ENCODE measurements around the gene MTR.
"Not testable (repeated sequence)": the region's sequence is repeated elsewhere in the genome, so short reads cannot be mapped to it uniquely, and the experiment has no call there.

MTR gene

GRCh38 chr1:236854605-236854983, 59.5 kb downstream of the MTR start:
- no peak for TF ChIP-seq CTCF (IDR thresholded peaks at IDR 0.05)
- H3K27ac ChIP-seq = peak overlapping the region in 1 of 2 donors; percentile 29
- intact Hi-C loops (cut with DNase I; ENCODE audit: low total_unique reads) = no loop called here

GRCh38 chr1:236856649-236857048, 61.6 kb downstream of the MTR start:
- intact Hi-C loops (cut with DNase I; ENCODE audit: low total_unique reads); DNase-seq; H3K27me3 ChIP-seq; H3K4me3 ChIP-seq; H3K9me3 ChIP-seq; H3K27ac ChIP-seq: not testable (repeated sequence)
- Histone ChIP-seq H3K36me3 (peaks cover 11 to 75% (median 67%) of the 10 kb centered on the region in 3 donors), H3K4me1 (peaks cover 0 to 11% (median 2%) of the 10 kb centered on the region in 4 donors)

More at GRCh38 chr1:236854605-236854983, 59.5 kb downstream of the MTR start:
- no peaks in the 10 kb centered on the region for H3K27me3 ChIP-seq
- no peak for DNase-seq
- H3K4me3 ChIP-seq = no peak overlapping the region
- no peaks in the 10 kb centered on the region for H3K9me3 ChIP-seq
- peaks cover 22 to 69% (median 57%) of the 10 kb centered on the region in 3 donors for H3K36me3 ChIP-seq
- H3K4me1 ChIP-seq = peaks cover 0 to 10% (median 2%) of the 10 kb centered on the region in 4 donors

- Histone ChIP-seq H3K4me3 (no peak overlapping the region), H3K27me3 (no peaks in the 10 kb centered on the region), H3K27ac (no peak overlapping the region), H3K36me3 (peaks cover 2 to 75% (median 61%) of the 10 kb centered on the region in 3 donors), H3K4me1 (peaks cover 0 to 26% (median 11%) of the 10 kb centered on the region in 4 donors), H3K9me3 (no peaks in the 10 kb centered on the region)
- intact Hi-C loops (cut with DNase I; ENCODE audit: low total_unique reads) = no loop called here
- DNase-seq = no peak
- TF ChIP-seq CTCF (IDR thresholded peaks at IDR 0.05) = no peak
Measured at GRCh38 chr1:236858165-236858564, 63.1 kb downstream of the MTR start.

- intact Hi-C loops (cut with DNase I; ENCODE audit: low total_unique reads) = no loop called here
Measured at GRCh38 chr1:236860101-236860500, 65.0 kb downstream of the MTR start.

GRCh38 chr1:236860674-236861073, 65.6 kb downstream of the MTR start:
- TF ChIP-seq CTCF (IDR thresholded peaks at IDR 0.05) = no peak
- Histone ChIP-seq H3K27me3 (no peaks in the 10 kb centered on the region), H3K27ac (no peak overlapping the region), H3K36me3 (peaks cover 15 to 80% (median 59%) of the 10 kb centered on the region in 3 donors), H3K4me3 (no peak overlapping the region), H3K4me1 (peaks cover 0 to 29% (median 11%) of the 10 kb centered on the region in 4 donors), H3K9me3 (no peaks in the 10 kb centered on the region)
- no peak for DNase-seq
- intact Hi-C loops (cut with DNase I; ENCODE audit: low total_unique reads) = no loop called here

More at GRCh38 chr1:236860101-236860500, 65.0 kb downstream of the MTR start:
- DNase-seq = no peak
- H3K4me1 ChIP-seq = peaks cover 0 to 26% (median 11%) of the 10 kb centered on the region in 4 donors
- no peaks in the 10 kb centered on the region for H3K27me3 ChIP-seq
- H3K4me3 ChIP-seq = no peak overlapping the region
- no peak overlapping the region for H3K27ac ChIP-seq
- peaks cover 15 to 81% (median 65%) of the 10 kb centered on the region in 3 donors for H3K36me3 ChIP-seq
- TF ChIP-seq CTCF (IDR thresholded peaks at IDR 0.05) = no peak
- H3K9me3 ChIP-seq = no peaks in the 10 kb centered on the region

GRCh38 chr1:236861560-236862218, 66.6 kb downstream of the MTR start:
- Histone ChIP-seq H3K4me3 (no peak overlapping the region), H3K27me3 (no peaks in the 10 kb centered on the region), H3K36me3 (peaks cover 15 to 80% (median 56%) of the 10 kb centered on the region in 3 donors), H3K27ac (peak overlapping the region; percentile 44 to 69), H3K4me1 (peaks cover 0 to 29% (median 11%) of the 10 kb centered on the region in 4 donors), H3K9me3 (no peaks in the 10 kb centered on the region)
- no peak for DNase-seq
- intact Hi-C loops (cut with DNase I; ENCODE audit: low total_unique reads) = no loop called here
- TF ChIP-seq CTCF (IDR thresholded peaks at IDR 0.05) = no peak
